Adrenal gland (tissue), 5 donors: ENCODE results near the gene MARF1.

Source experiments
- POLR2A ChIP-seq, 2 donors: fragments of 450-650 bp; IDR thresholded peaks; one replicate each; pipeline ENCODE4 v1.6.1; 2017; ENCODE audit warnings: antibody characterized with exemption in 2 of 2, mild to moderate bottlenecking in 2 of 2, moderate library complexity in 1 of 2
- TF ChIP-seq, protein P1 (sequence below), 6 experiments: fragments of 450-650 bp in 4 of 6; fragments of 200-600 bp in 2 of 6; sonication (generic) in 1 of 6; IDR thresholded peaks; 1 replicate in 5 of 6; 2 replicates in 1 of 6; pipeline versions ENCODE4 v1.5.1 to v1.8.0; 2016 to 2021; ENCODE audit warnings: antibody characterized with exemption in 6 of 6, mild to moderate bottlenecking in 2 of 6, moderate library complexity in 1 of 6
- donor health status: DM: no; HTN: no; CAD: no.

DNA sequence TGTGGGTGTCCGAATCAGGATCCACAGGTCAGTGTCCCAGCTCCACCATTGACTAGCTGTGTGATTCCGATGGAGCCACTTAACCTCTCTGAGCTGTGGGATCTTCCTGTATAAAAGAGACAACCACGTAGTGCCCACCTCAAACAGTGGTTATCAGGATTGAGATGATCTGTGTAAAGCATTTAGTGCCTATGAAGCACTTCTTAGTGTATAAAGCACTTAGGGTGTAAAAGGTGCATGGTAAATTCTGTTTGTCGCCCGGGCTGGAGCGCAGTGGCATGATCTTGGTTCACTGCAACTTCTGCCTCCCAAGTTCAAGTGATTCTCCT is 95.2 kb downstream of the MARF1 start:
- TF ChIP-seq, protein P1, sequence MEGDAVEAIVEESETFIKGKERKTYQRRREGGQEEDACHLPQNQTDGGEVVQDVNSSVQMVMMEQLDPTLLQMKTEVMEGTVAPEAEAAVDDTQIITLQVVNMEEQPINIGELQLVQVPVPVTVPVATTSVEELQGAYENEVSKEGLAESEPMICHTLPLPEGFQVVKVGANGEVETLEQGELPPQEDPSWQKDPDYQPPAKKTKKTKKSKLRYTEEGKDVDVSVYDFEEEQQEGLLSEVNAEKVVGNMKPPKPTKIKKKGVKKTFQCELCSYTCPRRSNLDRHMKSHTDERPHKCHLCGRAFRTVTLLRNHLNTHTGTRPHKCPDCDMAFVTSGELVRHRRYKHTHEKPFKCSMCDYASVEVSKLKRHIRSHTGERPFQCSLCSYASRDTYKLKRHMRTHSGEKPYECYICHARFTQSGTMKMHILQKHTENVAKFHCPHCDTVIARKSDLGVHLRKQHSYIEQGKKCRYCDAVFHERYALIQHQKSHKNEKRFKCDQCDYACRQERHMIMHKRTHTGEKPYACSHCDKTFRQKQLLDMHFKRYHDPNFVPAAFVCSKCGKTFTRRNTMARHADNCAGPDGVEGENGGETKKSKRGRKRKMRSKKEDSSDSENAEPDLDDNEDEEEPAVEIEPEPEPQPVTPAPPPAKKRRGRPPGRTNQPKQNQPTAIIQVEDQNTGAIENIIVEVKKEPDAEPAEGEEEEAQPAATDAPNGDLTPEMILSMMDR (IDR thresholded peaks at IDR 0.05): no peak
- no peak for TF ChIP-seq POLR2A (IDR thresholded peaks at IDR 0.05)
